T-helper 1 cell treated with Interleukin-12 subunit alpha and Interleukin-12 subunit beta and Interleukin-4 antibody, amounts not matched to agents 30 μg/mL and 1 μg/mL, for 36 hours (primary cell): Measurements from ENCODE around the gene STX19.
"Not testable (repeated sequence)": the region's sequence is repeated elsewhere in the genome, so short reads cannot be mapped to it uniquely, and the experiment has no call there.

Source experiments
- H3K27ac Mint-ChIP-seq: one replicate; pipeline ENCODE4 v1.8.0; 2021; ENCODE audit warnings: mild to moderate bottlenecking, mixed read lengths
- H3K27me3 Mint-ChIP-seq: one replicate; pipeline ENCODE4 v1.8.0; 2021; ENCODE audit warnings: low read depth, mixed read lengths
- H3K36me3 Mint-ChIP-seq: one replicate; pipeline ENCODE4 v1.8.0; 2021; ENCODE audit warnings: low read depth, mixed read lengths
- H3K4me1 Mint-ChIP-seq: one replicate; pipeline ENCODE4 v1.8.0; 2021; ENCODE audit warnings: low read depth, mixed read lengths
- H3K4me3 Mint-ChIP-seq: one replicate; pipeline ENCODE4 v1.8.0; 2021; ENCODE audit warnings: mild to moderate bottlenecking, moderate library complexity, mixed read lengths
- H3K9me3 Mint-ChIP-seq: one replicate; pipeline ENCODE4 v1.8.0; 2021; ENCODE audit warnings: mixed read lengths

STX19 gene

GRCh38 chr3:94050546-94050945 is 22.1 kb upstream of the STX19 start:
- H3K4me1 Mint-ChIP-seq, result no peaks in the 10 kb centered on the region
- H3K27ac Mint-ChIP-seq, result no peak overlapping the region
- H3K36me3 Mint-ChIP-seq, result peaks cover 4% of the 10 kb centered on the region
- no peaks in the 10 kb centered on the region for H3K9me3 Mint-ChIP-seq
- H3K4me3 Mint-ChIP-seq, result no peak overlapping the region
- no peaks in the 10 kb centered on the region for H3K27me3 Mint-ChIP-seq

DNA sequence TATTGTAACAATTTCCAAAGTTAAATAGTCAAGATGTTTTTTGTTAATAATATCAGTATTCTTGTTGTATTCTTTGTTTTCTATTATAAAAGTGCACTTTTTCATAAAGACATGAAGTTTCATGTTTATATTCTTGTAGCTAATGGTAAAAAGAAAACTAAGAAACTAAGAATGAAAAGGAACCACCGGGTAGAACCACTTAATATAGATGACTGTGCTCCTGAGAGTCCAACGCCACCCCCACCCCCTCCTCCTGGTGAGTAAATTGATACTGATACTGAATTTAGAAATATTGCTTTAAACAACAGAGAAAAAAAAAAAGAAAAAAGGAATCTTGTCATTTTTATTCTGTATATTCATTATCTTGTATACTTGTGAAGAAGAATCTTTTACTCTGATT is 20.9 kb upstream of the STX19 start:
- no peaks in the 10 kb centered on the region for H3K27me3 Mint-ChIP-seq
- no peaks in the 10 kb centered on the region for H3K4me1 Mint-ChIP-seq
- no peak overlapping the region for H3K4me3 Mint-ChIP-seq
- H3K36me3 Mint-ChIP-seq, result peaks cover 8% of the 10 kb centered on the region
- no peak overlapping the region for H3K27ac Mint-ChIP-seq
- no peaks in the 10 kb centered on the region for H3K9me3 Mint-ChIP-seq

- peaks cover 5% of the 10 kb centered on the region for H3K36me3 Mint-ChIP-seq
- H3K4me1 Mint-ChIP-seq, result no peaks in the 10 kb centered on the region
- H3K4me3 Mint-ChIP-seq, result no peak overlapping the region
- no peaks in the 10 kb centered on the region for H3K9me3 Mint-ChIP-seq
- no peaks in the 10 kb centered on the region for H3K27me3 Mint-ChIP-seq
- H3K27ac Mint-ChIP-seq, result no peak overlapping the region
Observed at GRCh38 chr3:94046533-94046932, 18.1 kb upstream of the STX19 start.

- not testable (repeated sequence) for H3K27me3 Mint-ChIP-seq, H3K27ac Mint-ChIP-seq, H3K36me3 Mint-ChIP-seq, H3K4me3 Mint-ChIP-seq, H3K9me3 Mint-ChIP-seq, H3K4me1 Mint-ChIP-seq
Observed at GRCh38 chr3:94044100-94044936, 15.9 kb upstream of the STX19 start.

DNA sequence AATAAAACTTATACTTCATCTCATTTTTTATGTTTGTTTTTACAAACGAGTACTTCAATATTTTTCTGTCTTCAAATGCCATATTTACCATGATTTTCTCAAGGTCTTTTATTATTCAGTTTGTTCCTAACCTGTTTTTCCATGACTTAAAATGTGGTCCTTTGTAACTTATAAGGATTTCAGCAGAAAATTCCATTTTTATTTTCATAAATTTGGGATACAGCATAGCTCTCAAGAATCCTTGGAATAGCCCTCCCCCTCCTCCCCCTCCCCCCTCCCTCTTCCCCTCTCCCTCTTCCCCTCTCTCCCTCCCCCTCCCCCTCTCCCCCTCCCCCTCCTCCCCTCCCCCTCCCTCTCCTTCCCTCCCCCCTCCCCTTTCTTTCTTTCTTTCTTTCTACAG is 14.9 kb upstream of the STX19 start:
- H3K27ac Mint-ChIP-seq, result peak overlapping the region; percentile 57
- H3K27me3 Mint-ChIP-seq, result no peaks in the 10 kb centered on the region
- H3K4me3 Mint-ChIP-seq, result no peak overlapping the region
- no peaks in the 10 kb centered on the region for H3K9me3 Mint-ChIP-seq
- H3K4me1 Mint-ChIP-seq, result no peaks in the 10 kb centered on the region
- H3K36me3 Mint-ChIP-seq, result peaks cover 5% of the 10 kb centered on the region

- Mint-ChIP-seq H3K36me3 (no peaks in the 10 kb centered on the region), H3K27me3 (no peaks in the 10 kb centered on the region), H3K4me3 (no peak overlapping the region), H3K9me3 (no peaks in the 10 kb centered on the region), H3K27ac (no peak overlapping the region), H3K4me1 (no peaks in the 10 kb centered on the region)
Observed at GRCh38 chr3:94036909-94037507, 8.6 kb upstream of the STX19 start.

DNA sequence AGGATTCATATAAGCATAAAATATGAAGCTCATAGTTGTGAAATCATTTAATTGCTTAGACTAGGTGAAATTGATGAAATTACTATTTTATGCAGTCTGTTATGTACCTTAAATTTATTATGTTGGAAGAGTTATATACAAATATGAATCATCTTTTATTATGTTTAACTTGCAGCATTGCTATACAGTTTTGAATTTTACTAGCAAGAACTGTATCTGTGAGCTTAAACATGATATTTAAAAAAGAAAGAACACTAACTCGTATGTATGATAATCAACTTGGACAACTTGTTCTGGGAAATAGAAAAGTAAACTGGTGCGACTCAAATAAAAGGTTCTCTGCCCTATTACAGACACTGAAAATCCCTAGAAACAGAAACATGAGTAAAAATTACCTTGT is 1.8 kb downstream of the STX19 start:
- H3K27ac Mint-ChIP-seq, result no peak overlapping the region
- no peaks in the 10 kb centered on the region for H3K27me3 Mint-ChIP-seq
- H3K36me3 Mint-ChIP-seq, result no peaks in the 10 kb centered on the region
- H3K4me3 Mint-ChIP-seq, result no peak overlapping the region
- H3K9me3 Mint-ChIP-seq, result no peaks in the 10 kb centered on the region
- no peaks in the 10 kb centered on the region for H3K4me1 Mint-ChIP-seq

- peaks cover 2% of the 10 kb centered on the region for H3K36me3 Mint-ChIP-seq
- no peak overlapping the region for H3K4me3 Mint-ChIP-seq
- no peaks in the 10 kb centered on the region for H3K27me3 Mint-ChIP-seq
- H3K27ac Mint-ChIP-seq, result no peak overlapping the region
- no peaks in the 10 kb centered on the region for H3K4me1 Mint-ChIP-seq
- H3K9me3 Mint-ChIP-seq, result no peaks in the 10 kb centered on the region
Observed at GRCh38 chr3:94024385-94024784, 4.0 kb downstream of the STX19 start.

DNA sequence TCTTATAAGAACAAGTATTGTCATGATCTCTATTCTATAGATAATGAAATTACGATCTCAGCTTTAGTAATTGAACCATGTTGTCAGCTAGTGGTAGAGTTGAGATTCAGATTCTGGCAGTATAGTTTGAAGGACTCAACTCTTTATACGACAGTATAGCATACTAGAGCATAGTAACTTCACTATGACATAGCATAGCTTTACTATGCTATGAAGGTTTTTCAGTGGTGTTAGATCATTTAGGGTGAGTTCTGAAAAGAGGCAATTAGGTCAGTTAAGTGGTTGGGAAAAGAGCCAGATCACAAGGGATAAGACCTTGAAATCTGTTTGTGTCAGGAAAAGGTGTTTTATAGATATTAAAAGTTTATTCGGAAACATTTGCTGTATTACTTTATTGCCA is 8.1 kb downstream of the STX19 start:
- peaks cover 2% of the 10 kb centered on the region for H3K36me3 Mint-ChIP-seq
- no peak overlapping the region for H3K27ac Mint-ChIP-seq
- no peak overlapping the region for H3K4me3 Mint-ChIP-seq
- H3K9me3 Mint-ChIP-seq, result no peaks in the 10 kb centered on the region
- H3K27me3 Mint-ChIP-seq, result no peaks in the 10 kb centered on the region
- H3K4me1 Mint-ChIP-seq, result no peaks in the 10 kb centered on the region

GRCh38 chr3:94019659-94020058 is 8.7 kb downstream of the STX19 start:
- no peaks in the 10 kb centered on the region for H3K9me3 Mint-ChIP-seq
- no peaks in the 10 kb centered on the region for H3K27me3 Mint-ChIP-seq
- no peak overlapping the region for H3K27ac Mint-ChIP-seq
- H3K4me1 Mint-ChIP-seq, result peaks cover 5% of the 10 kb centered on the region
- peaks cover 7% of the 10 kb centered on the region for H3K36me3 Mint-ChIP-seq
- H3K4me3 Mint-ChIP-seq, result no peak overlapping the region

DNA sequence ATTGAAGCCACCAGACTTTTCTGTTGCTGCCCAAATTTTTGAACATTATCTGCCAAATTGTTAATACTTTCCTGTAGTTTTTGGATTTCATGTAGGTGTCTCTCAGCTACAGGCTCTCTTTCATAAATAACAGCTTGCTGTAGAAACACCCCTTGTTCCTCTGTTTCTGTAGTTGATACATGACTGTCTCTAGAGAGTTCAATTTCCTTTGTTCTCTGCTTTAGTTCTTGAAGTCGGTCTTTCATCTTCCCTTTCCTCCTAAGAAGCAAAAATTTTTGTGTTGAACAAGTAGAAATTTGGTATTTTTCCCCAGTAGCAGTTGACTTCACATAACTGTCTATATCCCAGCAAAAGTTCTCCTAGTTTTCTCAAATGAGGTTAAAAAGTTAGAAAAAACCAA is 13.4 kb downstream of the STX19 start:
- H3K4me3 Mint-ChIP-seq, result no peak overlapping the region
- peaks cover 12% of the 10 kb centered on the region for H3K36me3 Mint-ChIP-seq
- no peak overlapping the region for H3K27ac Mint-ChIP-seq
- no peaks in the 10 kb centered on the region for H3K27me3 Mint-ChIP-seq
- no peaks in the 10 kb centered on the region for H3K9me3 Mint-ChIP-seq
- peaks cover 29% of the 10 kb centered on the region for H3K4me1 Mint-ChIP-seq

- Mint-ChIP-seq H3K9me3 (no peaks in the 10 kb centered on the region), H3K4me3 (peak overlapping the region; percentile 64), H3K27ac (peak overlapping the region; percentile 70)
Observed at GRCh38 chr3:94012185-94012584, 16.2 kb downstream of the STX19 start.

DNA sequence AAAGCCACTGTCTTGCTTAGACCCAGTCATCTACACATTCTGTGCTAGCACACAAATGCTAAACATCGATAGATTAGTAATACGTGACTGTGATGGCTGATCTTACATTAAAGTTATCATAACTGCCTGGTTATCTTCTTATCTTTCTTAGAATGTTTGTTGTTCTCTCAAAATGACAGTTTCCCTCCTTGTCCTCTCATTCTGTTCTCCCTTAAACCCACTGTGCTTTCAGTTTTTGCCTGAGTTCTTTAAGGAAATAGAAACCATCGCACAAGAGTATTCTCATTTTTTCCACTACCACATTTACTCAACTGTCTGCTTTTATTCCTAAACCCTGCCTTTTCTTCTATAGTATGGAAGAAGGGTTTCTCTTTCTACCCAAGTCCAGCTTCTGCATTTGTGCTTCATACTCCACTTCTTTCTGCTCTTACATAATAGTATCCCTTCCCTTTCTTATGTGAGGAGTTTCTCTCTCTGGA is 17.1 kb downstream of the STX19 start:
- Mint-ChIP-seq H3K36me3 (peaks cover 11% of the 10 kb centered on the region), H3K4me1 (peaks cover 33% of the 10 kb centered on the region), H3K4me3 (peak overlapping the region; percentile 64), H3K27ac (peak overlapping the region; percentile 70), H3K27me3 (no peaks in the 10 kb centered on the region), H3K9me3 (no peaks in the 10 kb centered on the region)

More at GRCh38 chr3:94012185-94012584, 16.2 kb downstream of the STX19 start:
- no peaks in the 10 kb centered on the region for H3K27me3 Mint-ChIP-seq
- peaks cover 11% of the 10 kb centered on the region for H3K36me3 Mint-ChIP-seq
- peaks cover 31% of the 10 kb centered on the region for H3K4me1 Mint-ChIP-seq

DNA sequence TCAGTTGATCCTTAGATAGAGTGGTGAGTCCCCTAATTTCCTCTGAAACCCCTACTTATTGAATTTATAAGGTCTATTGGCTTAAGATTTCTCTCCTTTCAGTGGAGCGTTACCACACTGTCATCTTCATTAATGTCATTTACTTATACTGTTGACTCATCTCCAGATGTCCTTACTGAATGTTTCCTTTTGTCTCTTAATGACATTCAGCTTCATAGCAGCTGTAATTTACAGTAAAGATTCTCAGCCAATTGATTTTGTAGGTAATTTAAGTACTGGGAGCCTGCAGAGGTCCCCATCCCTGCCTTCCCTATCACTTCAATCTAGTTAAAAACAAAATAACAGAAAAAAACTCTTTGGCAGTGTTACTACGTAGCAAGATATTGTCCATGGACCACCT is 18.8 kb downstream of the STX19 start:
- no peak overlapping the region for H3K27ac Mint-ChIP-seq
- no peak overlapping the region for H3K4me3 Mint-ChIP-seq
- H3K9me3 Mint-ChIP-seq, result no peaks in the 10 kb centered on the region
- peaks cover 28% of the 10 kb centered on the region for H3K4me1 Mint-ChIP-seq
- H3K36me3 Mint-ChIP-seq, result peaks cover 5% of the 10 kb centered on the region
- no peaks in the 10 kb centered on the region for H3K27me3 Mint-ChIP-seq

- H3K4me3 Mint-ChIP-seq, result no peak overlapping the region
- no peak overlapping the region for H3K27ac Mint-ChIP-seq
- peaks cover 2% of the 10 kb centered on the region for H3K36me3 Mint-ChIP-seq
- peaks cover 28% of the 10 kb centered on the region for H3K4me1 Mint-ChIP-seq
- no peaks in the 10 kb centered on the region for H3K9me3 Mint-ChIP-seq
- H3K27me3 Mint-ChIP-seq, result no peaks in the 10 kb centered on the region
Observed at GRCh38 chr3:94008253-94008652, 20.1 kb downstream of the STX19 start.
